Right kidney (tissue), 1 donor: ENCODE data around the gene EEFSEC.

Experiments used
- DNase-seq: peaks from one replicate; pipeline ENCODE4 v3.0.0-alpha.2; 2016

EEFSEC gene

DNA sequence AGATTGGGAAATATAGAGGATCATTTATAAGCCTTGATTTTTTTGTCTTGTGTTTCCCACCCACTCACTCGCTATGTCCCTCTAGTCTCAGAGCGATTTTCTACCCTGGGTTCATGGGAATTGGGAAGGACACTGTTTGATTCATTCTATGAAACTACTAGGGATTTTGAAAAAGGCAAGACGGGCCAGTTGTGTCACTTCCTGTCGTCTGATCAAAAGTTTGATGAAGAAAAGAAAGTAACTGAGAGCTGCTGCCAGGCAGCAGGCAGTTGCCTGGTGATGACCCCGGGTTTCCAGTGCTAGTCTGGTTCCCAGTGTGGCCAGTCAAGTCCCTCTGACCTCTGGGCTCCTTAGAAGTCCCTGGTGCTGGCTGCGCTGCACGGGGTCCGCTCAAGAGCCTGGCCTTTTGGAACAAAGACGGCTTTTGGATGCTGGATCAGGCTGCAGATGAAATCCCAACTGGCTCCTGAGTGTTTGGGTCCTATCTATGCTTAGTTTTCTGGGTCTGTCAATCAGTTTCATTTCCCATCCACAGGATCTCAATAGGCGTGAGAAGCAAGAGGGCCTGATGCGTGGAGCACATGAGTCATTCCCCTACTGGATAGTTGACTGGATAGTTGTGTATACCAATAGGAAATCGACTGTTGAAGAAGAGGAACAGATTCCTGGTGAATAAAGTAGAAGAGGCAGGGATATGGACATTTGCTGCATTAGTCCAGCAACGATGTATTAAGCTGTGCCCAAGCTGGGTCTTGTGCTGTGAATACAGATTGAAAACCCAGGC is 89.7 kb downstream of the EEFSEC start:
- no peak for DNase-seq

DNA sequence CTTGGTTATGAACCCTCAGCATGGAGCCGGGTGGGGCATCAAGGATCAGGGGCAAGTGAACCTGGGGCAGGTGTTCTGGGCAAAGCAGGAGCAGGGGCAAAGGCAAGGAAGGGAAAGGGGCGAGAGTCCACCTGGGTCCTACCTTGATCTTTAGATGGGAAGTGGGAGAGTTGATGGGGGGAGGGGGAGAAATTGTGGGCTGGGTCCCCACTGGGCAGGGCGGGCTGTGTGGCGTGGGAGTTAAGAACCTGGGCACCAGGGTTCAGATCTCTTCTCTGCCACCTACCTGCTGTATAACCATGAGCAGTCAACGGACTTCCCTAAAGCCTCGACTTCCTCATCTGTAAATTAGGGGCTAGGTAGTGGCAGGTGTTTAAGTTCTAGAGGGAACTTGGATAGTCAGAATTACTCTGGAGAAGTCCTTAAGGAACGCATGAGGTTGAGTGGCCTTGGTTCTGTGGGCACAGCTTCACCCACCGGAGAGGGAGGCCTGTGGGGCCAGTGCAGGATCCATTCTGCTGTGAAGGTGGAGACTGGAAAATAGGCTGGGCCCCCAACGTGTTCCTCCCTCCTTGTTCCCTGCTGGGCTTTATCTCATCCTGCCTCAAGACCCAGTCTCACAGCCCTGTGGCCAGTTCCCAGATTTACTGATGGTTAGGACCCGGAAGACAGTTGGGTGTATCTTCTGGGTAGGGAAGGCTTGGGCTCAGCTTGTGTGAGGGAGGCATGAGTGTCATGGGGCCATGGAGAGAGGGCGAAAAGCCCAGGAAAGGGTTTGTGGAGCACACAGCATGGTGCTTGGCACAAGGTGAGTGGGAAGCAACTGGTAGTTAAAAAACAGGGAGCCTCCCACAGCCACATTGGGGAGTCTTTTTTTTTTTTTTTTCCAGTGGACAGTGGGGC is 90.6 kb downstream of the EEFSEC start:
- DNase-seq, result no peak

DNA sequence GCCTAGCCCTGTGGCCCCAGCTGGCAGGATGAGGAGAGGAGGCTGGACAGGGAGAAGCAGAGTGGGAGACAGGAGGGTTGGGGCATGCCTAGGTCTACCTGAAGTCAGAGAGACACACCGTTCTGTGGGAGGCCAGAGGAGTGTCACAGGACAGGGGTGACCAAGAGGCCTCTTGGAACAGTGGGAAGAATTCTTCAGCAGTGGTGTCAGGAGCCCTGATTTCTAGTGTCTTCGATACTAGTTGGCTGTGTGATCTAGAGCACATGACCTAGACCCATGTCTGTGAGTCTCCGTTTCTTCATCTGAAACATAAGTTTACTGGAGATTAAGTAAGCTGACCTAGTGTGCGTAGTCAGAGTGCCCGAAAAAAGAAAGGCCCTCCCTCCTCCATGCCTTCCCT is 92.2 kb downstream of the EEFSEC start:
- DNase-seq, result no peak

GRCh38 chr3:128247666-128248409 is 94.6 kb downstream of the EEFSEC start:
- DNase-seq, result no peak

GRCh38 chr3:128252083-128252482 is 98.8 kb downstream of the EEFSEC start:
- no peak for DNase-seq

DNA sequence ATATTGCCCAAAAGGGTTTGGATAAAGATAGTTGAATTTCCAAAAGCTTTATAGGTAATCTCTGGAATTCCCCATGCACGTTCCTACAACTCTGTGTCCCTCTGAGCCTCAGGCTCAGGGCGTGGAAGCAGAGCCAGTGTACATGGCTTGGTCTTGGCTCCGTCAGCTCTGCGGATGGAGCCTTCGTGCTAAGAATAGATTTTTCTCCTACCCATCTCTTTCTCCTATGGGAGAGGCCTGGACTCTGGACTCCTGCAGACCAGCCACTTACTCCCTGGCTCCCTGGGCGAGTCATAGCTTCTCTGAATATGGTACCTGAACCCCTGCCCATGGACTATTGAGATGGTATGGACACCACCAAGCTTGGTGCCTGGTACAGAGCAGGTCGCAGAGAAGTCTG is 99.9 kb downstream of the EEFSEC start:
- no peak for DNase-seq

DNA sequence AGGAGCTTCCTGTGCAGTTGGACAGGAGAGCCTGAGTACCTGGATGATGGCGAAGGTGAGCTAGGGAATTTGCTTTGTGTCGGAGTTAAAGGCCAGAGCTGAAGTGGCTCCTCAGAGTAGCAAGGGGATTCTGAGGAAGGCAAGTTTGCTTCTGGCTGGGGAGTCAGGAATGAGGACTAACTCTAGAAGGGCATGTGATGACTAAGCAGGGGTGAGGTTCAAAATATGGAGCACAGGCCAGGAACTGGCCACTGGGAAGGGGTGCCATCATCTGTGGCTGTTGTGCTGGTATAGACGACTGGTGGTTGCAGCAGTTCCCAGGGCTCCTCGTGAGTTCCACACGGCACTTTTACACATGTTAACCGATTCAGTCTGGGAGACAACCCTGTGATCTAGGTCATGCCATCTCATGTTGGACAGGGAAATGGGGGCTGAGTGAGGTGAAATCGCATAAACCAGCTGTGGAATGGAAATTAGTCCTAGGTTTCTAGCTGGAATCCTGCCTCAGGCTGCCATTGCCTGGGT is 100.8 kb downstream of the EEFSEC start:
- DNase-seq, result no peak

DNA sequence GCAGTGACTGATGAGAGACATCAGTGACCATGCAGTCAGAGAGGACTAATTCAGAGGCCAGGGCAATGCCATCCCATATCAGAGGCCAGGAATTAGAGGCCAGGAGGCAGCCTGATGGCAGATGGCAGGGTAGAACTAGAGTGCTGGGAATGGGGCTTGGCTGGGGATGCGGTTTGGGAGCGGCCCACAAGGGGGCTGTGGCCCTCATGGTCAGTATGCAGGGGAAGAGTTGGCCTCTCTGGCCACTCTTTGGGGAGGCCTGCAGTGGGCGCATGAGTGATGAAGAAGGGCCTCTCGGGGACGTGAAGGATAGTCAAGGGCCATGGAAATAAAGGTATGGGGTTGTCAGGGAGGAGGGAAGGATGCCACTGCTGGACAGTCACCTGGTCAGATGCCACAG is 101.7 kb downstream of the EEFSEC start:
- DNase-seq, result no peak

DNA sequence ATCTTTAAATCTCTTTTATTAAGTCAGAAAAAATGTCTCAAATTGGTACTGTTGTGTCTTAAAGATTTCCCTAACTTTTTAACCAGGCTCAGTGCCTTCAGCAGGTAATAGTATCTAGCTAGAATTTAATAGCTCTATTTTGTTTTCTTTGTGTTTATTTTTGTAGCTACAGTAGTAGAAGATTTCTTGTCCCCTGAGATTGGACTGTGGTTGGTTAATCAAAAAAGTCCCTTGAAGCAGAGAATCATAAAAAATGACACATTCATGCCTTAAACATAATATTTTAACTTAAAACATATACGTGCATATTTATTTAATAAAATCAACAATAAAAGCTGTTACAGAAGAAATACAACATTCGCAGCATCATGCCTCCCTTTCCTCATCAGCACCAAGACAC is 102.8 kb downstream of the EEFSEC start:
- no peak for DNase-seq

DNA sequence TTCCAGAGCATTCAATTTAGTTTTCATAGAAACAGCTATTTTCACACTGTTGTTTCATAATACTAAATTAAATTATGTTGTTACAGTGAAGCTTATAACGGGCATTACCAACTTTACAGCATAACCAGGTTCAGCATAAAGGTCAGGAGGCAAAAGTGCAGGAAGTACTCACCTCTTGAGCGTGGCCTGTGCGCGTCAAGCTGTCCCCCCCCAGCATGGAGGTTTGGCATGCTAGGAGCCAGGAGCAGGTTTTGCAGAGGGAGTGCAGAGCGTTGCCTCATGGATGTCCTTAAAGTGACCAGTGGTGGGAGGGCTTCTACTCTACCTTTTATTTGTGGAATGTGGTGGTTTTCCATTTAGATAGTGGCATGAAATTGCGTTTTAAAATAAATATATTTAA is 104.4 kb downstream of the EEFSEC start:
- no peak for DNase-seq

DNA sequence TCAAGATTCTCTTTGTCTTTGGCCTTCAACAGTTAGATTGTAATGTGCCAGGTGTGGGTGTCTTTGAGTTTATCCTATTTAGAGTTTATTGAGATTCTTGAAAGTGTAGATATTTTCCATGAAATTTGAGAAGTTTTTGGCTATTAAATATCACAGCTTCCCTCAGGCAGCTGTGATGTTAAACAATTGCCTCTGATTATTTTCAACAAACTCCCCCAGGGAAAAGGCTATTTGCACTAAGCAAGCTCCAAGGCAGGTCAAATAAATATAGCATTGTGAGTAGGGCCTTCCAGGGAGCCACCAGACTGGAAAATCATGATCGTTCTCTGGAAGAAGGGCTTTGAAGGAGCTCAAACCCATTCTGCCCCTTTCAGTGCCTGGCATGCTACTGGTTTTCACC is 107.0 kb downstream of the EEFSEC start:
- DNase-seq, result no peak

DNA sequence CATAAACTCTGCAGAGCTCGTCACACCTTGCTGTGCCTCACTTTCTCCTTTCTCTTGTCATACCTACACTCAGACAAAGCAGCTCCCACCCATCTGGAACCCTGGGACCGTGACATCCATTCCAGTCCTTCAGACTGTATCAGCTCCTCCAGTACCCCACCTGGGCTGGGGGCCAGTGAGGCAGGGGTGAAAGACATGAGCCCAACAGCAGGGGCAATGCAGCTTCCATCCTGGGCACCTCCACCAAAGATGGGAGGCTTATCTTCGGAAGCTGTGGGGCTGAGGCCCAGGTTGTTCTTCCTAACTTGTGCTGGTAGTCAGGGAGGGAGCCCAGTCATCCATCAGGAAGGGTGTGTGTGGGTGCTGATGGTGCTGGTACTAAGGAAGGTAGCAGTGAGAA is 109.2 kb downstream of the EEFSEC start:
- DNase-seq, result no peak

- no peak for DNase-seq
Measured at GRCh38 chr3:128263118-128263517, 109.8 kb downstream of the EEFSEC start.

GRCh38 chr3:128263946-128264345 is 110.7 kb downstream of the EEFSEC start:
- DNase-seq, result no peak

DNA sequence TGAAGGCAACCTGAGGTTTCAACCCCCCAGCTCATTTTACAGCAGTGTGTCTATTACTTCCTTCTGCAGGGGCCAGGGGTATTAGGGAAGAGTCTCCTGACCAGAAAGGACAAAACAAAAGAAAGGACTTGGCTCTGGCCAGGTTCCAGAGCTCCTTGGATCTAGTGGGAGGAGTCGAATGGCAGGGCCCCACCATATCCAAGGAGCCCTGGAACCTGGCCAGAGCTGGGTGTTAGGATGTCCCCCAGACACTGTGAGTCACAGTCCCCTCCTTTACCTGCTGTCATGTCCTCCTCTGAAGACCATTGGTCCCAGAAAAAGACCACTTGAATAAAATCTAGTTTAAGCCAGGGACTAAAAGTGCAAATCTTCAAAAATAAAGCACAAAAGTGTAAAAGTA is 113.2 kb downstream of the EEFSEC start:
- no peak for DNase-seq

GRCh38 chr3:128267541-128267940 is 114.3 kb downstream of the EEFSEC start:
- DNase-seq, result no peak

DNA sequence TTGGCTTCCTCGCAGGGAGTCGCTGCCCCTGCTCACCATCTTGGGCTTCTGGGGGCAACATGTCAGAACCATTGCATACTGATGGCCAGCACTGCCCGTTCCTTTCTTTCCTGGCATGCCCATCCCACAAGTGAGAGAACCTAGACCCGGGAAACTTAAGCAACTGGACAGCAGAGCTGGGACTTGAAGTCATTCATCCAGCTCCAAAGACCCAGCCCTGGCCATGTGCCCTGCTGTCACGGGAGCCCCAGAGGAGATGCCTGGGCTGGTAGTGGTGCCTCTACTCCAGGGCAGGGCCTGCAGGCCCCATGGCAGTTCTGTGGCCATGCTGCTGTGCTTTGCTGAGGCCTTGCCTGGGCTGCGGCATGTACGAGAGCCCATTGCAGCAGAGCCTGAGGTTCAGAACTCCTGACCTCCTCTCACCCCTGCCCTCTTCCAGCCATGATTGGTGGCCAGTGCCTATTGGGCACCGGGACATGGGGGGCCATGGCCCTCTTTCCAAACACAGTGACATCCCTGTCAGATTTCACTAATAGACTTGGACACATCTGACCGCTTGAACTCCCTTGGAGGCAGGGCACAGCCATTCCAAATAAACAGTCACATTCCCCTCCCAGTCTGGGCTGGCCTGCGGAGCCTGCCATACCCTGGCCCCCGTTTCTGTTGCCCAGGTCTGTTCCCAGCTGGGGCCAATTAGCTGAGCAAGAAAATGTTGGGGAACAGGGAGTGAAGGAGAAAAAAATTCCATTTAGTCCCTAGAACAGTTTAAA is 115.9 kb downstream of the EEFSEC start:
- no peak for DNase-seq

DNA sequence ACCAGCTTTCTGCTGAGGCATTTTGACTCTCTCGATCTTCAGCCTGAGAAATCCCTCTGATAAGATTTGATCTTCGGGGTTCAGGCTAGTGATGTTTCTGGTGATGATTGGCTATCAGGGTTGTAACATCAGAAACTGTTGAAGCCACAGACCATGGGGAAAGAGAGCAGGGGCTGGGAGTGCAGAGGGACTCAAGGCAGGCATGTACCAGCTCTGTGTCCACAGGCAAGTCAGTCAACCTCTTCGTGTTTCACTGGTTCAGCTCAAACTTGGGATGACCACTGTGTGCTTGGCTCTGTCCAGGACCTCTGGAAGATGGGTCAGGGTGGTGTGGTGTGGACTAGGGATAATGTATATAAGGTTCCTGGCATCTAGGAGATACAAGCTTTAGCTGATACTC is 116.5 kb downstream of the EEFSEC start:
- no peak for DNase-seq

- no peak for DNase-seq
Measured at GRCh38 chr3:128270559-128271492, 117.5 kb downstream of the EEFSEC start.

GRCh38 chr3:128271536-128272332 is 118.5 kb downstream of the EEFSEC start:
- DNase-seq, result no peak
